ENCODE results near the gene TRMU. TPM values are rescaled to one million over a fixed set of nuclear protein-coding genes. Genes with fewer than 3 reads are reported as not detected.

Gene TRMU
- total and polyA plus RNA-seq, 4 donors, result 14.3 to 34.4 (median 18.6) TPM

GRCh38 chr22:46358766-46359165, 23.3 kb downstream of the TRMU start:
- H3K4me1 ChIP-seq (ENCODE audit: control insufficient read depth in 4 of 4, insufficient read depth in 4 of 4, low read length in 3 of 4), result peaks cover 0 to 14% (median 11%) of the 10 kb centered on the region in 4 donors
- H3K9ac ChIP-seq (ENCODE audit: low read depth in 1 of 2, low read length in 2 of 2), result no peak overlapping the region
- H3K36me3 ChIP-seq (ENCODE audit: control insufficient read depth in 4 of 4, insufficient read depth in 3 of 4, low read depth in 1 of 4, low read length in 3 of 4), result peaks cover 2 to 27% (median 14%) of the 10 kb centered on the region in 4 donors
- 97% methylated on average over 6 of the region's 6 CpGs for WGBS
- H3K27ac ChIP-seq (ENCODE audit: low read depth in 1 of 2, low read length in 2 of 2), result no peak overlapping the region
- TF ChIP-seq CTCF (IDR thresholded peaks at IDR 0.05; ENCODE audit: low read depth, low read length, missing input control), result no peak
- no peak for TF ChIP-seq NR2F2 (IDR thresholded peaks at IDR 0.05)
- no peak for TF ChIP-seq RAD21 (IDR thresholded peaks at IDR 0.05)
- TF ChIP-seq REST (IDR thresholded peaks at IDR 0.05), result no peak
- TF ChIP-seq EGR1 (IDR thresholded peaks at IDR 0.05; ENCODE audit: low read depth in 2 of 2), result no peak
- TF ChIP-seq FOXA1 (IDR thresholded peaks at IDR 0.05), result no peak
- no peak for TF ChIP-seq TAF1 (conservative IDR thresholded peaks at IDR 0.05)
- TF ChIP-seq YY1 (IDR thresholded peaks at IDR 0.05), result no peak
- H3K9me3 ChIP-seq (ENCODE audit: control insufficient read depth in 4 of 4, low read length in 3 of 4), result no peaks in the 10 kb centered on the region
- no peak overlapping the region for H3K4me3 ChIP-seq (ENCODE audit: low read depth in 1 of 3, low read length in 3 of 3)
- no peak for DNase-seq (ENCODE audit: low spot score)
- no peaks in the 10 kb centered on the region for H3K27me3 ChIP-seq (ENCODE audit: control insufficient read depth in 4 of 4, insufficient read depth in 4 of 4, low read length in 3 of 4)

- Histone ChIP-seq H3K4me1 (ENCODE audit: control insufficient read depth in 4 of 4, insufficient read depth in 4 of 4, low read length in 3 of 4) (peaks cover 0 to 14% (median 11%) of the 10 kb centered on the region in 4 donors), H3K27ac (ENCODE audit: low read depth in 1 of 2, low read length in 2 of 2) (no peak overlapping the region), H3K4me3 (ENCODE audit: low read depth in 1 of 3, low read length in 3 of 3) (no peak overlapping the region), H3K36me3 (ENCODE audit: control insufficient read depth in 4 of 4, insufficient read depth in 3 of 4, low read depth in 1 of 4, low read length in 3 of 4) (peaks cover 0 to 22% (median 12%) of the 10 kb centered on the region in 4 donors), H3K9ac (ENCODE audit: low read depth in 1 of 2, low read length in 2 of 2) (no peak overlapping the region), H3K9me3 (ENCODE audit: control insufficient read depth in 4 of 4, low read length in 3 of 4) (no peaks in the 10 kb centered on the region), H3K27me3 (ENCODE audit: control insufficient read depth in 4 of 4, insufficient read depth in 4 of 4, low read length in 3 of 4) (no peaks in the 10 kb centered on the region)
- whole genome bisulfite sequencing, result 92% methylated on average over 14 of the region's 14 CpGs
- no peak for DNase-seq (ENCODE audit: low spot score)
- TF ChIP-seq TAF1 (conservative IDR thresholded peaks at IDR 0.05), result no peak
- TF ChIP-seq FOXA2 (IDR thresholded peaks at IDR 0.05), result no peak
- no peak for TF ChIP-seq ATF3 (IDR thresholded peaks at IDR 0.05)
- no peak for TF ChIP-seq ZBTB33 (IDR thresholded peaks at IDR 0.05)
- no peak for TF ChIP-seq EGR1 (IDR thresholded peaks at IDR 0.05; ENCODE audit: low read depth in 2 of 2)
- TF ChIP-seq REST (IDR thresholded peaks at IDR 0.05), result no peak
- no peak for TF ChIP-seq GABPA (IDR thresholded peaks at IDR 0.05 in 1 of 2, conservative IDR thresholded peaks at IDR 0.05 in 1 of 2)
- TF ChIP-seq HNF4A (conservative IDR thresholded peaks at IDR 0.05), result no peak
- no peak for TF ChIP-seq SP1 (IDR thresholded peaks at IDR 0.05)
- no peak for TF ChIP-seq MAX (IDR thresholded peaks at IDR 0.05)
- TF ChIP-seq HNF4G (IDR thresholded peaks at IDR 0.05), result no peak
- no peak for TF ChIP-seq YY1 (IDR thresholded peaks at IDR 0.05)
- no peak for TF ChIP-seq RXRA (IDR thresholded peaks at IDR 0.05)
- no peak for TF ChIP-seq FOXA1 (IDR thresholded peaks at IDR 0.05)
- TF ChIP-seq RAD21 (IDR thresholded peaks at IDR 0.05), result no peak
These were observed 23.8 kb downstream of the TRMU start for GRCh38 chr22:46359362-46359761.

Measured in liver (tissue), 9 donors.